Endothelial cell of umbilical vein (primary cell): ENCODE measurements around the gene MDFI.
A peak's percentile ranks its signal among the peaks of the same experiment; 100 is the strongest.

Source experiments
- EZH2 ChIP-seq: IDR thresholded peaks from 2 replicates; pipeline ENCODE4 v1.6.1; 2012; ENCODE audit warnings: borderline replicate concordance, low read depth, mild to moderate bottlenecking, moderate library complexity, low read length, inconsistent platforms; ENCODE audit not compliant: severe bottlenecking
- JUN ChIP-seq: IDR thresholded peaks from 2 replicates; pipeline ENCODE4 v1.6.1; 2011; ENCODE audit warnings: borderline replicate concordance, low read depth; ENCODE audit not compliant: insufficient read length, insufficient read depth
- POLR2AphosphoS5 ChIP-seq: IDR thresholded peaks from 2 replicates; pipeline ENCODE4 v1.6.1; 2012; ENCODE audit warnings: low read depth, mild to moderate bottlenecking, control low read depth, low read length, moderate library complexity; ENCODE audit not compliant: insufficient read depth
- TF ChIP-seq, protein P1 (sequence below), 2 donors: IDR thresholded peaks; 1 replicate in 1 of 2; 2 replicates in 1 of 2; pipeline ENCODE4 v1.5.1; 2011; ENCODE audit warnings: low read length in 2 of 2, mild to moderate bottlenecking in 2 of 2, moderate library complexity in 2 of 2, control low read depth in 1 of 2, inconsistent platforms in 1 of 2, low read depth in 1 of 2; ENCODE audit not compliant: insufficient read depth in 1 of 2; ENCODE audit errors: extremely low read depth in 1 of 2

DNA sequence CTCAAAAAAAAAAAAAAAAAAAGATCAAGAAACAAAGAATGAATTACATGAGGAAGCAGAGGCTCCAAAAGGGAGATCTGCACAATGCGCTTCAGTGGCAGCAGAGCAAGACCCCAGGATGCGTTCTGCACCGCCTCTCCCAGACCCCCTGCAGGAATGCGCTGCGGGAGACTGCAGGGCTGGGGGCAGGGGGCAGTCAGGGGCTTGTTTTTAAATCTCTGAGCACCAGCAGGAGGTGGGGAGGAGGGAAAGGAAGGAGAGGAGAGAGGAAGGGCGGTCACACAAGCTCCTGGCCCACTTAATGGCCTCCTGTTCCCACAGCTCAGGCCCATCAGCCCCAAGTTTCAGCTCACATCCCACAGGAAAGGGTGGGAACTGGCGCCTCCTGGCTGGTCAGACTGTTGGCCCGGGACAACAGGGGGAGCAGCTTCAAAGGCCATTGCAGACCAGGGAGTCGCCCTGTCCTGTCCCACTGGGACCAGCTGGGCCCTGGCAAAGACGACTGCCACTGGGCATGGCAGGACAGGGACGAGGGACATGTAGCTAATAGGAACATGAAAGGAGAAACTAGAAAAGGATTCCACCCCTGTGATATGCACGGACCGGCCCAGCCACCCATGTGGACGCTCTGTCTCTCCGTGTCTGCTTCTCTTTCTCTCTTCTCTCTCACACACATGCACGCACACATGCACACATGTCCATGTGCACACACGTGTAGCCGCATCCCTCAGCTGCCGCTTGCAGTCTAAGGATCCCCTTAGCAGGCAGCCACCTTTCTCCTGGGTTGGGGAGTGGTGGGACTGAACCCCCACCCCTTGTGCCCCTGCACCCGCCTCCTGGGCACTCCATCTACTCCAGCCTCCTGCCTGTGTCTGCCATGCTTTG is 62.4 kb downstream of the MDFI start:
- TF ChIP-seq, protein P1, sequence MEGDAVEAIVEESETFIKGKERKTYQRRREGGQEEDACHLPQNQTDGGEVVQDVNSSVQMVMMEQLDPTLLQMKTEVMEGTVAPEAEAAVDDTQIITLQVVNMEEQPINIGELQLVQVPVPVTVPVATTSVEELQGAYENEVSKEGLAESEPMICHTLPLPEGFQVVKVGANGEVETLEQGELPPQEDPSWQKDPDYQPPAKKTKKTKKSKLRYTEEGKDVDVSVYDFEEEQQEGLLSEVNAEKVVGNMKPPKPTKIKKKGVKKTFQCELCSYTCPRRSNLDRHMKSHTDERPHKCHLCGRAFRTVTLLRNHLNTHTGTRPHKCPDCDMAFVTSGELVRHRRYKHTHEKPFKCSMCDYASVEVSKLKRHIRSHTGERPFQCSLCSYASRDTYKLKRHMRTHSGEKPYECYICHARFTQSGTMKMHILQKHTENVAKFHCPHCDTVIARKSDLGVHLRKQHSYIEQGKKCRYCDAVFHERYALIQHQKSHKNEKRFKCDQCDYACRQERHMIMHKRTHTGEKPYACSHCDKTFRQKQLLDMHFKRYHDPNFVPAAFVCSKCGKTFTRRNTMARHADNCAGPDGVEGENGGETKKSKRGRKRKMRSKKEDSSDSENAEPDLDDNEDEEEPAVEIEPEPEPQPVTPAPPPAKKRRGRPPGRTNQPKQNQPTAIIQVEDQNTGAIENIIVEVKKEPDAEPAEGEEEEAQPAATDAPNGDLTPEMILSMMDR (IDR thresholded peaks at IDR 0.05; ENCODE audit: extremely low read depth in 1 of 2, insufficient read depth in 1 of 2, low read depth in 1 of 2, low read length in 2 of 2): peak in 1 of 2 donors; percentile 18
- TF ChIP-seq JUN (no peak), EZH2 (no peak), POLR2AphosphoS5 (no peak)
